Osteoblast (primary cell): ENCODE measurements around the gene CASP12. TPM values are rescaled to one million over a fixed set of nuclear protein-coding genes. Genes with fewer than 3 reads are reported as not detected.
A peak's percentile ranks its signal among the peaks of the same experiment; 100 is the strongest.

Source experiments
- DNase-seq: peaks from one replicate; pipeline ENCODE4 v3.0.0; 2011; ENCODE audit warnings: low spot score, mixed read lengths; ENCODE audit not compliant: insufficient read length; ENCODE audit errors: missing footprints
- H2AFZ ChIP-seq: 2 replicates; pipeline ENCODE4 v1.6.0; 2011; ENCODE audit warnings: mild to moderate bottlenecking, low read length
- H3K27ac ChIP-seq: 2 replicates; pipeline ENCODE4 v1.5.1; 2011; ENCODE audit warnings: mild to moderate bottlenecking, low read depth, low read length, moderate library complexity
- H3K27me3 ChIP-seq: 2 replicates; pipeline ENCODE4 v1.6.0; 2012; ENCODE audit warnings: mild to moderate bottlenecking, control low read depth, inconsistent platforms, low read length, moderate library complexity; ENCODE audit not compliant: insufficient read depth
- H3K36me3 ChIP-seq: 2 replicates; pipeline ENCODE4 v1.5.1; 2011; ENCODE audit warnings: mild to moderate bottlenecking, low read length, control low read depth, moderate library complexity; ENCODE audit not compliant: insufficient read depth
- H3K4me1 ChIP-seq: 2 replicates; pipeline ENCODE4 v1.5.1; 2011; ENCODE audit warnings: mild to moderate bottlenecking, low read length, control low read depth, moderate library complexity; ENCODE audit not compliant: insufficient read depth
- H3K4me2 ChIP-seq: 2 replicates; pipeline ENCODE4 v1.6.0; 2011; ENCODE audit warnings: mild to moderate bottlenecking, low read length; ENCODE audit not compliant: insufficient read depth
- H3K4me3 ChIP-seq: fragments of 200-600 bp; sonication (generic); 3 replicates; pipeline ENCODE4 v1.5.1; 2012; ENCODE audit warnings: mild to moderate bottlenecking, low read length, inconsistent platforms; ENCODE audit not compliant: insufficient read depth
- H3K79me2 ChIP-seq: 2 replicates; pipeline ENCODE4 v1.6.0; 2012; ENCODE audit warnings: mild to moderate bottlenecking, low read length, control low read depth, inconsistent platforms; ENCODE audit not compliant: insufficient read depth
- H3K9me3 ChIP-seq: 2 replicates; pipeline ENCODE4 v1.5.1; 2011; ENCODE audit warnings: low read depth, low read length, control low read depth
- H4K20me1 ChIP-seq: 2 replicates; pipeline ENCODE4 v1.6.0; 2012; ENCODE audit warnings: mild to moderate bottlenecking, low read length, control low read depth; ENCODE audit not compliant: insufficient read depth
- total RNA-seq: library from RNA; depleted of rRNA; stranded (reverse); fragments of >200 nt; gene quantifications from 2 replicates; pipeline ENCODE4 v1.2.3, GENCODE V29; 2012
- TF ChIP-seq, protein P1 (sequence below): IDR thresholded peaks from 2 replicates; pipeline ENCODE4 v1.5.1; 2011; ENCODE audit warnings: mild to moderate bottlenecking, low read depth, low read length, moderate library complexity; ENCODE audit errors: extremely low read depth

CASP12 gene
- total RNA-seq, 1 donor: not detected

DNA sequence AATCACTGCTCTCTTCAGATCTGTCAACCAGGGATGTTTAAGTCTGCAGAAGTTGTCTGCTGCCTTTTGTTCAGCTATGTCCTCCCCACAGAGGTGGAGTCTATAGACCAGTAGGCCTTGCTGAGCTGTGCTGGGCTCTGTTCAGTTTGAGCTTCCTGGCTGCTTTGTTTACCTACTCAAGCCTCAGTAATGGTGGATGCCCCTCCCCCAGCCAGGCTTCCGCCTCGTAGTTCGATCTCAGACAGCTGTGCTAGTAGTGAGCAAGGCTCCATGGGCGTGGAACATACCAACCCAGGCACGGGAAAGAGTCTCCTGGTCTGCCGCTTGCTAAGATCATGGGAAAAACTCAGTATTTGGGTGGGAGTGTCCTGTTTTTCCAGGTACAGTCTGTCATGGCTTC, 27.6 kb upstream of the CASP12 start:
- H3K9me3 ChIP-seq: no peaks in the 10 kb centered on the region
- TF ChIP-seq, protein P1, sequence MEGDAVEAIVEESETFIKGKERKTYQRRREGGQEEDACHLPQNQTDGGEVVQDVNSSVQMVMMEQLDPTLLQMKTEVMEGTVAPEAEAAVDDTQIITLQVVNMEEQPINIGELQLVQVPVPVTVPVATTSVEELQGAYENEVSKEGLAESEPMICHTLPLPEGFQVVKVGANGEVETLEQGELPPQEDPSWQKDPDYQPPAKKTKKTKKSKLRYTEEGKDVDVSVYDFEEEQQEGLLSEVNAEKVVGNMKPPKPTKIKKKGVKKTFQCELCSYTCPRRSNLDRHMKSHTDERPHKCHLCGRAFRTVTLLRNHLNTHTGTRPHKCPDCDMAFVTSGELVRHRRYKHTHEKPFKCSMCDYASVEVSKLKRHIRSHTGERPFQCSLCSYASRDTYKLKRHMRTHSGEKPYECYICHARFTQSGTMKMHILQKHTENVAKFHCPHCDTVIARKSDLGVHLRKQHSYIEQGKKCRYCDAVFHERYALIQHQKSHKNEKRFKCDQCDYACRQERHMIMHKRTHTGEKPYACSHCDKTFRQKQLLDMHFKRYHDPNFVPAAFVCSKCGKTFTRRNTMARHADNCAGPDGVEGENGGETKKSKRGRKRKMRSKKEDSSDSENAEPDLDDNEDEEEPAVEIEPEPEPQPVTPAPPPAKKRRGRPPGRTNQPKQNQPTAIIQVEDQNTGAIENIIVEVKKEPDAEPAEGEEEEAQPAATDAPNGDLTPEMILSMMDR: no peak
- no peak overlapping the region for H3K4me2 ChIP-seq
- no peak overlapping the region for H3K4me3 ChIP-seq
- H4K20me1 ChIP-seq: no peaks in the 10 kb centered on the region
- H3K79me2 ChIP-seq: no peaks in the 10 kb centered on the region
- DNase-seq: no peak
- H3K4me1 ChIP-seq: no peaks in the 10 kb centered on the region
- no peaks in the 10 kb centered on the region for H3K27me3 ChIP-seq
- no peak overlapping the region for H3K27ac ChIP-seq
- no peak overlapping the region for H2AFZ ChIP-seq
- H3K36me3 ChIP-seq: no peaks in the 10 kb centered on the region

DNA sequence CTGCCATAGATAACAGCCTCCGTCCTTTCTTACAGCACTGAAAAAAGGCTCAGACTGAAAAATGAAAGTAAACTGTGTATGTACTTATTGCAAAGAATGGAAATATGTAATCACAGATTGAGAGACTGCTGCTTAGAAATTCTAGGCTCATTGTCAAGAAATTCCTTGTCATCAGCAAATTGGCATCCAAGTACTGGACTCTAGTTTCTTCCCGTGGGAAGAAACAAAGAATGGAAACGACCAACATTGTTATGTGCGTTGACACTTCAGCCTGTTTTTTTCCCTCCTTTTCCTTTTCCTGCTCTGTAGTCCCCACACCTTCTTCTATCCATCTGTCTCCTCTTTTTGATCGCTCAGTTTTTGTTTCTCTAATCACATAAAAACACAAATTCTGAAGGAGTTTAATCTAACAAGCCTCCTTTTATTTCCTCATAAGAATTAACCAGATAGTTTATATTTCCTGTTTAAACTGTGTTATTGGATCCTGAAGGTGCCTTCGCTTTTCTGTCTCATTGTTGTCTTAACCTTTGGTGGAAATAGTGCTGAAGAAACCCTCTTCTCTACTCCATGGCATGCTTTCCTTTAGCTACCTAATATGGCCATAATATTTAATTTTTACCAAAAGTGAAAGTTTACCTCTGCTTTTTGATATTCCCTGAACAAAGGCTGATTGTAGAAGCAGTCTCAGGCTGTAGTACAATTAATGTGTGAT, 20.0 kb upstream of the CASP12 start:
- no peaks in the 10 kb centered on the region for H3K36me3 ChIP-seq
- H3K9me3 ChIP-seq: no peaks in the 10 kb centered on the region
- peak overlapping the region; percentile 56 for H3K27ac ChIP-seq
- peak; percentile 30 for DNase-seq
- peaks cover 5% of the 10 kb centered on the region for H3K4me1 ChIP-seq
- H3K27me3 ChIP-seq: no peaks in the 10 kb centered on the region
- H2AFZ ChIP-seq: peak overlapping the region; percentile 31
- peak overlapping the region; percentile 81 for H3K4me2 ChIP-seq
- H3K79me2 ChIP-seq: no peaks in the 10 kb centered on the region
- TF ChIP-seq, protein P1: no peak
- no peaks in the 10 kb centered on the region for H4K20me1 ChIP-seq
- H3K4me3 ChIP-seq: peak overlapping the region; percentile 67

DNA sequence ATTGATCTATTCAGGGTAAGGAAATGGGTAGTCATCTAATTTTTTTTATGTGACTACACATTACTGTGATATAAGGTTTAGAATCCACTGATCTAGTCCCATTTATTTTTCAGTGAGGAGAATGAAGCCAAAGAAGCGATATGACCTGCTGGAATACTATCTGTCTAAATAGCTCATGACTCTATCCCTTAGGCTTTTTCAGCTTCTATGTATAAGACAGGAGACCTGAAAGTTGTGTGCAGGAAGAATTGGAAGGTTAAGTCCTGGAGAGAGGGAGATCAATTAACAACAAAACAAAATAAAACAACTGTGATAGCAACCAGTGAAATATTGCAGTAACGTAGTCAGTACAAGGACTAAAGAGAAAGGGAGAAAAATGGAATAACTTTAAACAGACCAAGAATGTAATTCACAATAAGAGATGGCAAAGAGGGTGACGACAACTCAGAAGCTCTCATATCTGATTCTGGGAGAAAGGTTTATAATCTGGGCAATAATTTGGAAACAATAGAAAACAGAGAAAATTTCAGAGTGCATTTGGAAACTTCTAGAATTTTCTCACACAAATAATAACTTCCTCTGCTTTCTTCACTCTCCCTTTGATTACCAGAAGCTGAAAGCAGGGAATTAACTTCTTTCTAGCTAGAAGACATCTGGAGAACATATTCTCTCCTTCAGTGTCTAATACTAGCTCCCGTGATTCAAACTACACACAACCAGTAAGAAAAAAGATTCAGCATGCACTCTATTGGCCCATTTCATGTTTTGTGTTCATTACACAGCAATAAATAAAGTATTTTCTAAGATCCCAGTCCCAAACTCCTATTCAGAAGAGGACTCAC, 19.2 kb upstream of the CASP12 start:
- no peak for DNase-seq
- H3K36me3 ChIP-seq: no peaks in the 10 kb centered on the region
- peak overlapping the region; percentile 31 for H2AFZ ChIP-seq
- TF ChIP-seq, protein P1: no peak
- H3K4me1 ChIP-seq: peaks cover 5% of the 10 kb centered on the region
- no peaks in the 10 kb centered on the region for H3K79me2 ChIP-seq
- peak overlapping the region; percentile 67 for H3K4me3 ChIP-seq
- peak overlapping the region; percentile 81 for H3K4me2 ChIP-seq
- no peaks in the 10 kb centered on the region for H3K27me3 ChIP-seq
- no peaks in the 10 kb centered on the region for H3K9me3 ChIP-seq
- peak overlapping the region; percentile 56 for H3K27ac ChIP-seq
- no peaks in the 10 kb centered on the region for H4K20me1 ChIP-seq

DNA sequence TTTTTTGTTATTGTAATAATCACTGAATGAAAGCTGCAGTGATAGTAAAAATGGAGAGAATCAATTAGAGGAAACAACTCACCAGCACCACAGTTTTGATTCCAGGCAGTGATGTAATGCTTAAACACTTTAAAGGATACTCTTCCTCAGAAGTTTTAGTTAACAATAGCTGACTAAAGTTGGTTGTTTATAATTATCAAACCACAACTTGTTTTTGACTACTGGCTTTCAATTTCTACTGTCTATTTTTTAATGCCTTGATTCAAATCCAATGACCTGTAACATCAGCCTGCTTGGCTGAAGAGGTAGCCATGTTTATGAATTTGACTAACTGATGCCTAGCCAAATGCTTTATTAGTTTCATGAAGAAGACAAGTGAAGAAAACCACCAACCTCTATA, 18.2 kb upstream of the CASP12 start:
- Histone ChIP-seq H3K36me3 (no peaks in the 10 kb centered on the region), H3K4me1 (peaks cover 5% of the 10 kb centered on the region), H3K9me3 (no peaks in the 10 kb centered on the region), H3K4me2 (no peak overlapping the region), H4K20me1 (no peaks in the 10 kb centered on the region), H3K79me2 (no peaks in the 10 kb centered on the region), H3K27ac (no peak overlapping the region), H3K4me3 (no peak overlapping the region), H2AFZ (no peak overlapping the region), H3K27me3 (no peaks in the 10 kb centered on the region)
- no peak for DNase-seq
- TF ChIP-seq, protein P1: no peak
